H1 (cell line): ENCODE results near the gene CLEC16A. TPM values are rescaled to one million over a fixed set of nuclear protein-coding genes. Genes with fewer than 3 reads are reported as not detected.

Source experiments
- CTCF ChIA-PET: fragments of 300-600 bp; sonication (Branson Sonifier 250); formaldehyde crosslinking; loops from one replicate; lab custom pipeline; 2021; ENCODE audit not compliant: partially characterized antibody; lab: Charles Lee
- POLR2A ChIA-PET: fragments of 300-600 bp; sonication (Branson Sonifier 250); formaldehyde crosslinking; loops from one replicate; lab custom pipeline; 2021; ENCODE audit warnings: inconsistent platforms; ENCODE audit not compliant: partially characterized antibody; lab: Charles Lee
- DNase-seq, 2 experiments: peaks; one replicate each; pipeline versions ENCODE4 v3.0.0 to v3.0.0-alpha.2; 2010 to 2022; ENCODE audit warnings: low spot score in 2 of 2, low read depth in 1 of 2, mixed read lengths in 1 of 2
- FAIRE-seq: peaks from 2 replicates; lab custom pipeline; 2011; peaks lifted over from hg19 to GRCh38; lab: Jason Lieb, UNC
- H2AFZ ChIP-seq: 2 replicates; pipeline ENCODE4 v1.8.1; 2012; ENCODE audit warnings: low read length, inconsistent platforms
- H2AK5ac ChIP-seq: 2 replicates; pipeline ENCODE4 v1.6.1; 2013; ENCODE audit warnings: low read depth, low read length
- H2BK120ac ChIP-seq: replicated peaks from 2 replicates; pipeline ENCODE3; 2013; ENCODE audit warnings: low read depth, low read length, inconsistent platforms
- H2BK12ac ChIP-seq: 2 replicates; pipeline ENCODE4 v1.6.1; 2013; ENCODE audit warnings: low read depth, low read length
- H2BK15ac ChIP-seq: 2 replicates; pipeline ENCODE4 v1.6.1; 2013; ENCODE audit warnings: low read length
- H2BK20ac ChIP-seq: 2 replicates; pipeline ENCODE4 v1.6.1; 2013; ENCODE audit warnings: low read length
- H2BK5ac ChIP-seq: 2 replicates; pipeline ENCODE4 v1.6.1; 2013; ENCODE audit warnings: low read depth, low read length
- H3K14ac ChIP-seq: 2 replicates; pipeline ENCODE4 v1.6.1; 2013; ENCODE audit warnings: inconsistent platforms; ENCODE audit not compliant: insufficient read length
- H3K18ac ChIP-seq: 2 replicates; pipeline ENCODE4 v1.6.1; 2013; ENCODE audit warnings: low read length; ENCODE audit errors: extremely low read depth
- H3K23ac ChIP-seq: 2 replicates; pipeline ENCODE4 v1.6.1; 2013; ENCODE audit warnings: inconsistent platforms; ENCODE audit not compliant: insufficient read length
- H3K23me2 ChIP-seq: 2 replicates; pipeline ENCODE4 v1.6.1; 2013; ENCODE audit warnings: low read depth, low read length
- H3K27ac ChIP-seq: 2 replicates; pipeline ENCODE4 v1.6.1; 2011; ENCODE audit warnings: low read depth, low read length, inconsistent platforms
- H3K27me3 ChIP-seq, 4 experiments: replicated peaks in 1 of 4; 1 replicate in 1 of 4; 2 replicates in 3 of 4; pipeline versions ENCODE4 v1.6.1 to v1.8.1; 2011 to 2013; ENCODE audit warnings: low read length in 3 of 4, mild to moderate bottlenecking in 3 of 4, inconsistent platforms in 2 of 4, mixed read lengths in 2 of 4, moderate library complexity in 1 of 4; ENCODE audit not compliant: control insufficient read depth in 3 of 4, insufficient read depth in 3 of 4; ENCODE audit errors: extremely low read depth in 1 of 4
- H3K36me3 ChIP-seq, 4 experiments: 2 replicates each; pipeline versions ENCODE4 v1.6.1 to v1.8.1; 2011 to 2013; ENCODE audit warnings: mild to moderate bottlenecking in 4 of 4, low read length in 3 of 4, moderate library complexity in 2 of 4, control low read depth in 1 of 4, inconsistent platforms in 1 of 4; ENCODE audit not compliant: insufficient read depth in 4 of 4, control insufficient read depth in 2 of 4
- H3K4ac ChIP-seq: replicated peaks from 2 replicates; pipeline ENCODE3; 2013; ENCODE audit warnings: low read length, low read depth, mixed read lengths, inconsistent platforms; ENCODE audit not compliant: insufficient read length
- H3K4me1 ChIP-seq, 4 experiments: replicated peaks in 1 of 4; 1 replicate in 1 of 4; 2 replicates in 3 of 4; pipeline versions ENCODE4 v1.6.1 to v1.8.1; 2011 to 2013; ENCODE audit warnings: low read length in 3 of 4, inconsistent platforms in 2 of 4, mixed read lengths in 1 of 4; ENCODE audit not compliant: insufficient read depth in 4 of 4, control insufficient read depth in 3 of 4
- H3K4me2 ChIP-seq, 2 experiments: 2 replicates each; pipeline versions ENCODE4 v1.6.1 to v1.8.1; 2011 to 2013; ENCODE audit warnings: low read depth in 2 of 2, low read length in 2 of 2, control low read depth in 1 of 2, inconsistent platforms in 1 of 2, mild to moderate bottlenecking in 1 of 2; ENCODE audit not compliant: insufficient read depth in 1 of 2
- H3K4me3 ChIP-seq, 4 experiments: fragments of 200-600, 300-600 bp in 1 of 4; sonication (generic), shearing (Covaris generic), sonication (Bioruptor Twin) in 1 of 4; 2 replicates each; pipeline versions ENCODE4 v1.5.1 to v1.8.1; 2011 to 2016; ENCODE audit warnings: low read length in 4 of 4, low read depth in 3 of 4, control low read depth in 2 of 4, inconsistent platforms in 2 of 4, mild to moderate bottlenecking in 2 of 4, mixed read lengths in 1 of 4, moderate library complexity in 1 of 4; ENCODE audit not compliant: insufficient read depth in 2 of 4; ENCODE audit errors: extremely low read depth in 1 of 4
- H3K56ac ChIP-seq: replicated peaks from 2 replicates; pipeline ENCODE3; 2013; ENCODE audit warnings: low read depth, mild to moderate bottlenecking, mixed read lengths, low read length, inconsistent platforms; ENCODE audit not compliant: insufficient read length
- H3K79me1 ChIP-seq: 2 replicates; pipeline ENCODE4 v1.6.1; 2013; ENCODE audit warnings: low read depth, low read length, control low read depth
- H3K79me2 ChIP-seq, 2 experiments: 2 replicates each; pipeline versions ENCODE4 v1.6.1 to v1.8.1; 2012 to 2013; ENCODE audit warnings: low read length in 2 of 2, mild to moderate bottlenecking in 2 of 2, inconsistent platforms in 1 of 2; ENCODE audit not compliant: insufficient read depth in 2 of 2, control insufficient read depth in 1 of 2
- H3K9ac ChIP-seq, 4 experiments: replicated peaks in 1 of 4; 1 replicate in 1 of 4; 2 replicates in 3 of 4; pipeline versions ENCODE4 v1.6.1 to v1.8.1; 2011 to 2013; ENCODE audit warnings: low read depth in 3 of 4, low read length in 3 of 4, control low read depth in 2 of 4, mild to moderate bottlenecking in 2 of 4, moderate library complexity in 2 of 4, inconsistent platforms in 1 of 4; ENCODE audit errors: extremely low read depth in 1 of 4
- H3K9me3 ChIP-seq, 2 experiments: 2 replicates each; pipeline versions ENCODE4 v1.6.1 to v1.8.1; 2012 to 2013; ENCODE audit warnings: mild to moderate bottlenecking in 2 of 2, moderate library complexity in 2 of 2, control low read depth in 1 of 2, inconsistent platforms in 1 of 2, low read depth in 1 of 2, low read length in 1 of 2, mixed read lengths in 1 of 2; ENCODE audit not compliant: insufficient read depth in 2 of 2
- H4K20me1 ChIP-seq, 2 experiments: replicated peaks in 1 of 2; 2 replicates each; pipeline versions ENCODE3 to v1.8.1; 2011 to 2013; ENCODE audit warnings: inconsistent platforms in 2 of 2, low read length in 2 of 2, mild to moderate bottlenecking in 1 of 2; ENCODE audit not compliant: insufficient read depth in 2 of 2, control insufficient read depth in 1 of 2
- H4K5ac ChIP-seq: 2 replicates; pipeline ENCODE4 v1.6.1; 2013; ENCODE audit warnings: low read length, low read depth, mixed read lengths, inconsistent platforms; ENCODE audit not compliant: insufficient read length
- H4K8ac ChIP-seq: 2 replicates; pipeline ENCODE4 v1.8.0; 2013; ENCODE audit warnings: mild to moderate bottlenecking, moderate library complexity, low read length, inconsistent platforms; ENCODE audit not compliant: insufficient read depth; ENCODE audit errors: extremely low read depth
- H4K91ac ChIP-seq: replicated peaks from 2 replicates; pipeline ENCODE3; 2013; ENCODE audit warnings: low read length, mixed read lengths, inconsistent platforms; ENCODE audit not compliant: insufficient read length
- FOSL1 ChIP-seq: IDR thresholded peaks from 2 replicates; pipeline ENCODE4 v1.6.1; 2011; ENCODE audit warnings: mild to moderate bottlenecking, low read depth, low read length, moderate library complexity; ENCODE audit not compliant: insufficient read depth
- WGBS, 2 experiments: shearing (Covaris generic) in 1 of 2; methylation state at CpG; one replicate each; pipeline versions ENCODE4 v1.1.6 to v1.1.7; 2013 to 2015; ENCODE audit warnings: low lambda C conversion rate in 2 of 2, mixed read lengths in 2 of 2, inconsistent platforms in 1 of 2, low coverage in 1 of 2, missing lambda C conversion rate in 1 of 2; ENCODE audit not compliant: insufficient replicate concordance in 2 of 2, insufficient coverage in 1 of 2, insufficient read length in 1 of 2; ENCODE audit errors: extremely low coverage in 1 of 2, missing lambda C conversion rate in 1 of 2; 5-methylcytosine and 5-hydroxymethylcytosine counted together
- polyA plus RNA-seq, 7 experiments: library from polyadenylated mRNA; depleted of rRNA in 3 of 7; stranded (reverse) in 5 of 7; unstranded in 2 of 7; fragments of >200 nt in 5 of 7; fragments of 200-250 nt in 2 of 7; gene quantifications; 1 replicate in 5 of 7; 2 replicates in 1 of 7; 4 replicates in 1 of 7; pipeline versions ENCODE4 v1.2.1 to v1.2.3, GENCODE V29; 2011 to 2013; ENCODE audit warnings: missing spikeins in 2 of 7, mixed read lengths in 2 of 7
- total RNA-seq: library from RNA; stranded (reverse); fragmentation: NEBNext Ultra II Directional; extraction: Animal tissue kit (Norgen Biotek cat#: 25700); gene quantifications from 2 replicates; pipeline ENCODE4 v1.2.1, GENCODE V29; 2021

The CLEC16A gene
- total and polyA plus RNA-seq, 2 of the 8 experiments (the other 6 are each of a cell fraction or from before 2014, with no cell fraction given): 7.6 to 19.3 TPM

GRCh38 chr16:11023262-11024039 lies 79.1 kb downstream of the CLEC16A start:
- no peak overlapping the region for H3K4me3 ChIP-seq
- WGBS, 2 experiments: 87% methylated on average over 3 of the region's 3 CpGs; no CpG with 5 or more reads in 1 of the 2 experiments
- POLR2A ChIA-PET: interaction anchor here (0.7 kb wide), 1 partner anchor 138 kb away, joined by 3 read pairs; no protein-coding TSS in a partner anchor
- H3K27me3 ChIP-seq: no peaks in the 10 kb centered on the region
- H3K23ac ChIP-seq: no peak overlapping the region
- H2BK20ac ChIP-seq: no peak overlapping the region
- H3K36me3 ChIP-seq: peaks cover 0 to 3% (median 2%) of the 10 kb centered on the region in 4 experiments; a peak in 3 of 8 replicates
- no peak overlapping the region for H3K18ac ChIP-seq
- H2AFZ ChIP-seq: no peak overlapping the region
- no peak overlapping the region for H3K14ac ChIP-seq
- H2BK120ac ChIP-seq: no peak overlapping the region
- H3K23me2 ChIP-seq: no peaks in the 10 kb centered on the region
- no peak overlapping the region for H4K5ac ChIP-seq
- no peak overlapping the region for H3K9ac ChIP-seq
- H3K56ac ChIP-seq: no peak overlapping the region
- no peak overlapping the region for H4K8ac ChIP-seq
- no peak overlapping the region for H3K4ac ChIP-seq
- H2BK12ac ChIP-seq: no peak overlapping the region
- H3K4me2 ChIP-seq: no peak overlapping the region
- DNase-seq (no peak), FAIRE-seq (no peak)
- CTCF ChIA-PET: interaction anchor here (0.6 to 1.9 kb wide), 4 partner anchors 10 to 1872 kb away, joined by 4 to 6 read pairs (median 5); no protein-coding TSS in a partner anchor
- H3K79me2 ChIP-seq: no peaks in the 10 kb centered on the region
- peaks cover 0 to 2% (median 0%) of the 10 kb centered on the region in 4 experiments; a peak in 1 of 7 replicates for H3K4me1 ChIP-seq
- H2AK5ac ChIP-seq: no peak overlapping the region
- H2BK15ac ChIP-seq: no peak overlapping the region
- no peak overlapping the region for H2BK5ac ChIP-seq
- no peak overlapping the region for H3K27ac ChIP-seq
- H3K9me3 ChIP-seq: no peaks in the 10 kb centered on the region
- H3K79me1 ChIP-seq: no peaks in the 10 kb centered on the region
- no peaks in the 10 kb centered on the region for H4K20me1 ChIP-seq
- no peak overlapping the region for H4K91ac ChIP-seq
- no peak for TF ChIP-seq FOSL1
